ENCODE measurements around the gene FABP7. TPM values are rescaled to one million over a fixed set of nuclear protein-coding genes. Genes with fewer than 3 reads are reported as not detected.

The FABP7 gene
- total RNA-seq, 1 experiment from 2014 or later = not detected

DNA sequence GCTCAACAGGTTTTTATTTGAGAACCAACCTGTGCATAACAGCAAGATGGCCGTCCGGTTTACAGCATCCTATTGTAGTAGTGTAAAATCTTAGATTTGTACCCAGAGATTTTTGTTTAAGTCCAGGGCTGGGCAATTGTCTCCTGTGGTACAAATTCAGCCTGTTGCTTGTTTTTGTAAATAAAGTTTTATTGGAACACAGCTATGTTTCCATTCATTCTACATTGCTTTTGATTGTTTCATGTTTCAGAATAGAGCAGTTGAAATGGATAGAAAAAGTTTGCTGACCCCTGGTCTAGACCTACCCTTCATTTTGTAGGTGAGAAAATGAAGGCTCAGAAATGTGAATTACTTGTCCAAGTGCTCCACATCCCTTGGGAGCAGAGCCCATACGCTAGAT, 18.0 kb downstream of the FABP7 start:
- no peak for DNase-seq (ENCODE audit: low spot score)

DNA sequence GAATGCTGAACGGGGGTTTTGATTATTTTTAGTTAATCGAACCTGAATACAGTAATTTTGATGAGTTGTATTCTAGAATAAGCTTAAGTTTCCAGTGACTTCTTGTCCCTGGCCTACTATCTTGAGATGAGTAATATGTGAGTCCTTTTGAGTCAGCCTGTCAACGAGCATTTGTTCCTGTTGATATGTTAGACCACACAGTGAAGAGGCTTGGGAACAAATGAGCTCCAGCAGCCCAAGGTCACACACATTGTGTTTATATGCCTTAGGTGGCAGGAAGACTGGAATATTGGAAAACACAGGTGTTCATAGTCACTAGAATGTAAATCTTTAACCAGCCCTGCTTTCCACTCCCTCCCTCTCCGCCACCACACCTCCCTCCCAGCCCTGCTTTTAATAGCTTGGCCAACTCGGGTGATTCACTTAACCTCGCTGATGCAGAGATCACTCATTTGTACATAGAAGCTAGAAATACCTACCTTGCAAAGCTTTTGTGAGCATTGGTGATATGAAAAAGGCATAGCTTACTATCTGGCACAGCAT, 18.7 kb downstream of the FABP7 start:
- DNase-seq (ENCODE audit: low spot score) = peak; percentile 83

DNA sequence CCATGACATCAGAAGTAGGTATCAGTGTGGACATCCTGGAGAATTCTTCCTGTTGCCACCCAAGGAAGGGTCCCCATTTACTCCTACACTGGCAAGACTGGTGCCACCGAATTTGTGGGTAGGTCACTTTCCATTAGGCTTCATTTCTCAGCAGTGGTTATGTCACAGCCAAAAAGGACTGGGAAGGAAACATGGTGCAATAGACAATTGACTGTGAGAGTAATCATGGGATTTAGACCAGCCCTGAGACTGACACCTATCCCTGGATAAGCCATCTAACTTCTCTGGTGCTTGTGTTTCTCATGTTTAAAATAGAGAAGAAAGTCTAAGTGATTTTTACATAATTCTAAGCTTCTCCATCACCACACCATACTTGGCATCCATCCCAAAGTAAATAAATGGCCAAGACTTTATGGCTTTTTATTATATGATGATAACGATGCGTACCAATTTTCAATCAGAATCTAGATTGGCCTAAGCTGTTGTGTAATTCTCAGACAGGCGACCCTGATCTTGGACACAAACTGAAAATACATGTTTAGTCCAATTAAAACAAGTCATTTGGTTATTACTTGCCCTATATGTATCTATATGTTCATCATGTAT, 19.7 kb downstream of the FABP7 start:
- peak; percentile 9 for DNase-seq (ENCODE audit: low spot score)

DNA sequence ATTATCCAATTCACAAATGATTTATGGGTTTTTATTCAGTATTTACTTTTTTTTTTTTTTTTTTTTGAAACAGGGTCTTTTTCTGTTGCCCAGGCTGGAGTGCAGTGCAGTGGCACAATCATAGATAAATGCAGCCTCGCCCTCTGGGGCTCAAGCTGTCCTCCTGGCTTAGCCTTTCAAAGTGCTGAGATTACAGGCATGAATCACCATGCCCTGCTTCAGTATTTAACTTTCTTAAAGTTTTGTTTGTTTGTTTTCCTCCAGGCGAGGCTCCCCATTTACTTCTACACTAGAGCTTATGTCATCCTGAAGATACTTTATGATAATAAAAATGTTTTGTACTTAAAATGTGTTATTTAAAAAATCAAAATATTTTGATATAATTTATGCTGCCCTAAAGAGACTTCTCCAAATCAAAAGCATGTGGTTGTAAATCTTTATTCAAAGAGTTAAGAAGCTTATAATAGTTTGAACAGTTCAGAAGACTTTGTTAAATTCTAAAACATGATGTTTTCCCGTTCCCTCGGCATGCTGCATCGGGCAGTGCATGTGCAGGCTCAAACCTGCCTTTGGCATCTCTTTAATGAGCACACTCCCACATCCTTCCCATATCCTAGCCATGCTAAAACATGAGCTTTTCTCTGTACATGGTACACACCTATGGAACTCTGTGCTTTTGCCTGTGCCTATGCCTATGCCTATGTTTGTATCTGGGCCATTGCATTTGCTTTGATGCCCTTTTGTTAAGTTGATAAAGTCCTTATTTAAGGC, 20.6 kb downstream of the FABP7 start:
- DNase-seq (ENCODE audit: low spot score) = no peak

DNA sequence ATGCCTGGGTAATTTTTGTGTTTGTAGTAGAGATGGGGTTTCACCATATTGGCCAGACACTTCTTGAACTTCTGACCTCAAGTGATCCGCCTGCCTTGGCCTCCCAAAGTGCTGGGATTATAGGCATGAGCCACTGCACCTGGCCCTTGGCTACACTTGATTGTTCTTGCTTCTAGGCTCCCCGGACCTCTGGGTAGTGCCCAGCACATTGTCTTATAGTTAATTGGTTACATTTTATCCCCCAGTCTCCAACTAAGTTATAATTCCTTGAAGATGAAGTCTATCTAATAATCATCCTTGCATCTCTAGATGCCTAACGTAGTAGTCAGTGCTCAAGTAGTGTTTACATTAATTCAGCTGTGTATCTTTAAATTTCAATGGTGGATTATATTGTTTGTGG, 21.4 kb downstream of the FABP7 start:
- DNase-seq (ENCODE audit: low spot score) = no peak

DNA sequence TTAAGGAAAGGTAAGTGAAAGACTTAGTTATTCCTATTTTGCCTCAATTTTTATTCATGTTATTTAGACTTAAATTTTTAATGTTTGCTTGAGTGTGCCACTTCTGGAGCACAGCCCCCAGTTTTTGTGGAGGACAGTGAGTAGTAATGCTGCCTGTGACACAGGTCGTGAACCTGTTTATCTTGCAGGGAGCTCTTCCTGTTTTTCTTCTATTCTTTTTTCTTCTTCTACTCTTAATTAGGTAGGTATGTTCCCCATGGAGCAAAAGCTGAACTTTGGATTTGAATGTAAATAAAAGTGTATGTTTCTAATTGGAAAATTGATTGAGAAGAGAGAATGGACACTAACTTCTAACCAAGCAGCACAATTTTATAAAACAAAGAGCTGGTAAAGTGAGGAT, 21.9 kb downstream of the FABP7 start:
- DNase-seq (ENCODE audit: low spot score) = no peak

DNA sequence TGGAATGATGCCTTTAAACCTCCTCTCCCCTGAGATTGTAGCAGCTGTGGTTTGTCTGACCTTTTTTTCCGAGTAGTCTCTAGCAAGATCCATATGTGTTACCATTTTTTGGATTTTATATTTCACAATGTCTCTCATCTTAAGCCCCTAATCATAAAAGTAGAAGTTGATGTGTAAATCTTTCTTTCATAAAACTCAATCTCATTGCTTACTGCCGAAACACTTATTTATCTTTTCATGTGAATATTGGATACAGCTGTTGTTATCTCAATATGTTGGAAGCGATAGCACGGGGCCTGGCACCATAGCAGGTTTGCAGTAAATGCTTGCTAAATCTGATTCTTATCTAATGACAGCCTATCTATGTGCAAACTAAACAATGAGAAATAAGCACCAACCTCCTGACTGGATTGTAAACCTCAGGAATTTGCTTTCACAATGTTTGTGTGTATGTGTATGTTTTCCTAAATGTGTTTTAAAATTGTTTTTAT, 23.7 kb downstream of the FABP7 start:
- no peak for DNase-seq (ENCODE audit: low spot score)

DNA sequence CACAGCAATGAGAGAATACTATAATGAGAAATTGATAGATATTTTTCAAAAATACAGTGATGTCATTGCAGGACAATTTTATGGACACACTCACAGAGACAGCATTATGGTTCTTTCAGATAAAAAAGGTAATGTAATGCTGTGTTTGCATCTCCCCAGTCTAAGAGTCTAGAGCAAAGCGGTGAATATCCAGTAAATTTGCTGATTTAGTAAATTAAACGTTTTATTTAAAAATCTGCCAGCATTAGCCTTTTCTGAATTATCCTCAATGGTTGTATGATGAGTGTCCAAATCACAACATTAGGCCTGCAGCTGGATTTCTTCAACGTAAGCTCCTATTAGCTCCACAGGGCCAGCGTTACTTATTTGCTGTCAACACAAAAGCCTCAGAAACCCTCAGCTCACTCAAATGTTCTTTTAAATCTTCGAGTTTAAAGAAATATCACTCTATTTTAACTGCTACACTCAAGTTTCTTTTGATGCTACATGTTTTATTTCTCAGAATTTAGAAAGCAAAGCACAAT, 25.5 kb downstream of the FABP7 start:
- DNase-seq (ENCODE audit: low spot score) = no peak

DNA sequence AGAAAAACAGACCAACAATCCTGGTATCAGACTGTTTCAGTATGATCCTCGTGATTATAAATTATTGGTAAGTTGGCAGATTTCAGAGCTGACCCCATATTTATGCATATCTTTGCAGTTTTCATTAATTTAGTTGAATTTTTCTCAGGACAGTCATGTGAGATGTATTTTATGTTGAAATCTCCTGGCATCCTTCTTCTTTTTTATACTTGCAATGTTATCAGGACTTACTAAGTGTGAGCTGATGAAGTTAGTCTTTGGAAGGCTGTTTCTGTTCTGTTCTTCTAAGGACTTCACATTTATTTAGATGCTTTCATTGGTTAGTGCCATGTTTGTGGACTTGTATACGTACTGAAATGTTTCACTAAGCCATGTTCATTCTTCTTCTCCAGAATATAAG, 26.8 kb downstream of the FABP7 start:
- no peak for DNase-seq (ENCODE audit: low spot score)

DNA sequence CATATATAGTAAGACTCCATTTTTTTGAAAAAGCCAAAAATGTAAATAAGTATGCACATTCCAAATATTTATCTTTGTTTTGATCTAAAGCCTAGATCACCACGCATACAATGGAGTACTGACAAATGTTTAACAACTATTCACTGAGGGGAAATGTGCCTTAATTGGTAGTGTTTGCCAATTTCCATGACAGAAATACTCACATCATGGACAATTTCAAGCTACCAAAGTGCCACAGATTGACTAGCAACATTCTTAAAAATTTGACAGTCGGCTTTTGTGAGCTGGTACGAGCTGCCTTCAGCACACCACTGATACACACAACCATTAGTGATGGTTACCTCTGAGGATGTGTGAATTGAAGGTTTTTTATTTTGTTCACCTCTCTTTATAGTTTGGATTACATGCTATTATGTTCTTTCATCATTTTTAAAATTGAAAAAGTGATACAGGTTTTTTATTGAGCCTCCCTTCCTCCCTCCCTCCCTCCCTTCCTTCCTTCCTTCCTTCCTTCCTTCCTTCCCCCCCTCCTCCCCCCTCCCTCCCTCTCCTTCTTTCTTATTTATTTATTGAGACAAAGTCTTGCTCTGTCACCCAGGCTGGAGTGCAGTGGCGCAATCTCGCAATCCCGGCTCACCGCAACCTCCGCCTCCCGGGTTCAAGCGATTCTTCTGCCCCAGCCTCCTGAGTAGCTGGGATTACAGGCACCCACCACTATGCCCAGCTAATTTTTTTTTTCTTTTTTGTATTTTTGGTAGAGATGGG, 28.8 kb downstream of the FABP7 start:
- no peak for DNase-seq (ENCODE audit: low spot score)

DNA sequence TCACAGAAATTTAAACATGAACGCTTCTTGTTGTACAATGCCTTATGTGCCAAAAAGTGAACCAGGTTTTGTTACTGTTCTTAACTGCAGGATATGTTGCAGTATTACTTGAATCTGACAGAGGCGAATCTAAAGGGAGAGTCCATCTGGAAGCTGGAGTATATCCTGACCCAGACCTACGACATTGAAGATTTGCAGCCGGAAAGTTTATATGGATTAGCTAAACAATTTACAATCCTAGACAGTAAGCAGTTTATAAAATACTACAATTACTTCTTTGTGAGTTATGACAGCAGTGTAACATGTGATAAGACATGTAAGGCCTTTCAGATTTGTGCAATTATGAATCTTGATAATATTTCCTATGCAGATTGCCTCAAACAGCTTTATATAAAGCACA, 29.5 kb downstream of the FABP7 start:
- DNase-seq (ENCODE audit: low spot score) = no peak

DNA sequence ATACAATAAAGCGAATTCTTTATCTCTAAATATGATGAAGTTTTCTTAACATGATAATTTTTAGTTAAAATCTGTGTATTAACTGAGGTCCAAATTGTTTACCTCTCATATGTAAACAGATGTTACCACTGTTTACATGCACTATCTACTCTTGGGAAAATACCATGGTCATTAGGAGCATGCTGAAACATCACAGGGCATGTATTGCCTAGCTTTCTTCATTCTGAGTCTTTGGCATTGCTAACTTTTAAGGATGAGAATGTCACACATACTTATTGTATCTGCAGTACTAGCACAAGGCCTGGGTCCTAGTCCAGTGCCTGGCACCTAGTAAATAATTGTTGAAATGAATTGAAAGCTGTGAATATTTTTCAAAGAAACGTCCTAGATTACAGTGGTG, 30.2 kb downstream of the FABP7 start:
- DNase-seq (ENCODE audit: low spot score) = no peak

DNA sequence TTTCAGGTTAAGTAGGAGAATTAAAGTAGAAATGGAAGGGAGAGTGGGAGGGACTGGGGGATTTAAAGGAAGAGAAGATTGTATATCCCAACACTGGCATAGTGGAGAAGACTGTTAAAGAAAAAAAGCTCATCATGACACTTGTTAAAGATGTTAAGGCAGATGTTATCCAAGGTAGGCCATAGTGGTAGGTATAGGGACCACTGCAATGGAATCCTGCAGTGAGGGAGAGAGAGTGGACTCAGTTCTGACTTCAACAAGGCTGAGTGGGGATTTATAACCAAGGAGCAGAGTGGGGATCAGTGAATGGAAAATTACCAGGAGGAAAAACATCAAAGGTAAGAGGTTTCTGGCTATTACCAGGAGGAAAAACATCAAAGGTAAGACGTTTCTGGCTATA, 30.7 kb downstream of the FABP7 start:
- DNase-seq (ENCODE audit: low spot score) = no peak

DNA sequence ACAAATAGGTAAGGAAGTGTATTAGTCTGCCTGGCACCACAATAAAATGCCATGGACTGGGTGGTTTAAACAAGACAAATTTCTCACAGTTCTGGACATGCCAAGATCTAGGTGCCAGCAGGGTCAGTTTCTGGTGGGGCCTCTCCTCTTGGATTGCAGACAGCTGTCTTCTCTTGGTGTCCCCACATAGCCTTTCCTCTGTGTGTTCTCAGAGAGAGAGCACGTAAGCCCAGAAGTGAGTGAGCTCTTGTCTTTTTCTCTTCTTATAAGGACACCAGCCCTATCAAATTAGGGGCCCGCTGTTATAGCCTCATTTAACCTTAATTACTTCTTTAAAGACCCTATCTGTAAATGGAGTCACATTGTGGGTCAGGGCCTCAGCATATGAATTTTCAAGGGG, 37.8 kb downstream of the FABP7 start:
- no peak for DNase-seq (ENCODE audit: low spot score)

DNA sequence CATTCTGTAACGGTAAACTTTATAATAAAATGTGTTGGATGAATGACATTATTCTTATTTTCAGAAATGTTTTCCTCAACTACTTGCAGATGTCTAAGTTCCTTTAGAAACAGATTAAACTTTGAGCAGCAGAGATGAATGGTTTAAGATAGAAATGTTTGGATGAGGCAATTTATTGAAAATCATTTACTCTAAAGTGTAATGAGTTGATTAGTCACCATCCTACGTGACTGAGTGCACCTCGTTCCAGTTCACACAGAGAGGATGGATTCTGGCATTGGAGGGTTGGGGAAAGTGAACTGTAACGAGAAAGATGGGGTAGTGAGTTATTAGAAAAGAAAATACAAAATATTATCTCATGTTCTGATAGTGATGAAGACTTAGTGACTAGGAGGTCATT, 38.2 kb downstream of the FABP7 start:
- DNase-seq (ENCODE audit: low spot score) = no peak

DNA sequence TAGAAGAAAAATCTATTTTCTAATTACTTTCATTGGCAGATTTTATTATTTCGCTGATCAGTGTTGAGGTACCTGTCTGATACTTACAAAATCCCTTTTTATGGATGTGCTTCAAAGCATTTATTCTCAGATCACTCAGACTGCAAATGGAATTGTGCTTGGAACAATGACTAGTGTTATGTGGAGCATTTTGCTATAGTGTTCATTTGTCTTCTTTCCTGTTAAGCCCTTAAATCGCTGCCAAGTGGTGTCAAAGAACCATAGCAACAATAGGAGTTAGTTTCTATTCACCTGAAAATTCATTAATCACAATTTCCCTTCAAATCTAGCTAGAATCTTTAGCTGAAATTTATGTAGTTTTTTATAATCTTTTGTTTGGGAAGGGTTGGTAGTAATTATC, 39.4 kb downstream of the FABP7 start:
- DNase-seq (ENCODE audit: low spot score) = no peak

DNA sequence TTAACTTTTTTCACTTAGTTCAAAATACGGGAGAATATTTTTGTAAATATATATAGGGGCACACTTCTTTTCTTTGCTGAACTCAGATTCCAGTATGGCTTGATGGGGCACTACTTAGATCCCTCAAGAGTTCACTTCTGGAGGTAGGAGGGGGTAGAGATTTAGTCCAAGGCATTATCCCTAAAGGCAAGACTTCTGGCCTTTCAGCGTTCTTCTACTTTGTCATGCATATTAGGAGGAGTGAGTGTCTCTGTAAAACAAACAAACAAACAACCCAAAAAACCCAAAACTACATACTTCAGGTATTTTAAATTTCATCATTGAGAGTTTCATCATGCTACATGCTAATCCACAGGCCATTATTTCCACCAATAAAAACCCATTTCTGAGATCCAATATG, 41.6 kb downstream of the FABP7 start:
- no peak for DNase-seq (ENCODE audit: low spot score)

DNA sequence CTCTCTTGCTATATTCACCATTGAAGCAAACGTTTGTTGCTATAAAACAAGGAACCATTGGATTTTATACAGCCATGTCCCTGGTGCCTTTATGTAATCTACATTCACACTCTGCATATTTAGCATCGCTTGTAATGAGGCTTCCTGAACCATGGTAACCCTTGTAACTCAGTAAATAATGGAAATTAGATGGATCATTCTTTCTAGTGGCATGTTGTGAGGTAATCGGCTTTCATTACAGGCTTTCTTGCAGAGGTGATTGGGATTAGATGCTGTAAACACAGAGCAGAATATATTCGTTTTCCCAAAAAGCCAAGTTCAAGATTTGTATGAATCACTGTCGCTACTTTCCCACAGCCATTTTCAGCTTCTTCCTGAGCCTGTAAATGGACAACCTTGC, 45.6 kb downstream of the FABP7 start:
- DNase-seq (ENCODE audit: low spot score) = no peak

DNA sequence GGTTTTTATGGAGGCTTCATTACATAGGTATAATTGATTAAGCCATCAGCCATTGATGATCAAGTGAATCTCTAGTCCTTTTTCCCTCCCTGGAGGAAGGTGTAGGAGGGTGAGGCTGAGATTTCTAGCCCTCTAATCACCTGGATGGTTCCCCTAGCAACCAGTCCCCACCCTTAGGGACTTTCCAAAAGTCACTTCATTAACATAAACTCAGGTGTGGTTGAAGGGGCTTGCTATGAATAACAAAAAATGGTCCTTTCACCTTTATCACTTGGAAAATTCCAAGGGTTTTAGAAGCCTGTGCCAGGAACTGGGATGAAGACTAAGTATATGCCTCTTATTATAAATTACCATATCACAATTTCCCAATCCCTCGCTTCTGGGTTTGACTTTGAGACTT, 49.9 kb downstream of the FABP7 start:
- DNase-seq (ENCODE audit: low spot score) = no peak

DNA sequence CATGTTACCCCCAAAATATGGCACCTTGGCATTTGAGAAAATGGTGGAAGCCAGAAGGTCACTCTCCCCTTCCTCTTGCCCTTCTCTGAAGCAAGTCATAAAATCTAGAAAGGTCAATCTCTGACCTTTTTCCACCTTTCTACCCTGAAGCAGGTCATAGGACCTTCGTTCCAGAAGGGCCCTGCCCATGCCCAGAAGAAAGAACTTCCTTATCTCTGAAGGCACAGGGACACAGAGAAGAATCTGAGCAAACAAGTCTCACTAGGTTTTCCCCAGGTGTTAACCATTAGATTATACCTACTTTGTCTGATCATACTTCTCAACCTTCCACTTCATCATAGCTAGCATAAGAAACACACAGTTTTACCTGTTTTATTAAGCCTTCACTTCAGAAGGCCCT, 52.0 kb downstream of the FABP7 start:
- no peak for DNase-seq (ENCODE audit: low spot score)

DNA sequence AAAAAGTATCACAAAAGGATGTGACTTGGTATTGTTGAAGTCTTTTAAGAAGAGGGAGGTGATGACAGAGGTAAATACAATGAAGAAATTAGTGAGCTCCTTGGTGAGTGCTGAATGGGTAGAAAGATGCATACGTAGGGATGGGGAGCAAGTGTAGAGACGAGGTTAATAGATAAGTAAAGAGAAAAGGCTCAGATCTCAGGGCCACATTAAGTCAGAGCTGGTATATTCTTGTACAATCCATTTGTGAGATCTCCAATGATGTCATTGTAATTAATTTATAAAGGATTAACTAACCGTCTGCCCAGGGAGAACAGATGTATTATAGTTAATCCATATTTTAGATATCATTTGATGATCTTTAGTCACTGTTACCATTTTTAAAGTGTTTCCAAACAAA, 52.9 kb downstream of the FABP7 start:
- no peak for DNase-seq (ENCODE audit: low spot score)

DNA sequence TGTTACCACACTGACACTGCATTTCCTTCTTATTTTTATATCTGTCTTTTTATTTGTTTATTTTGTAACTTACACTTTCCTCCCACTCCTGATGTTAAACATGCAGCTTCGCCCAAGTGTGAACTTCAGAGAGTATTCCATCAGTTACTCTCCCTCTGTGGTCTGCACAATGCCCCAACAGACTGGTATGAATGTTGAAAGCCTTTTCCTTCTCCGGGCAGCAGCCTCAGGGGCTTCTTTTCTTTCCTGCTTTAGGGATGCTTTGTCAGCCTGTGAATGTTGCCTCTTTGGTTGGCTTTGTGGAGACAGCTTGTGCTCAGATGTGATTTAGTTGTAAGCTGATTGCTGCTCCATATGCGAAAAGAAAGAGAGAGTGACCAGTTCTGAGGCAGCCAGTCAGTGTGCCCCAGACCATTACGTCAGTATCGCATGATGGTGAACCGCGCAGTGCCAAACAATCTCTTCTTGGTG, 53.5 kb downstream of the FABP7 start:
- no peak for DNase-seq (ENCODE audit: low spot score)
